SK-N-SH (cell line): ENCODE data around the gene GSE1.

Experiments used
- CHD2 ChIP-seq: fragments of 150-350 bp; IDR thresholded peaks from 2 replicates; pipeline ENCODE4 v1.6.1; 2018; ENCODE audit warnings: low read length; ENCODE audit not compliant: partially characterized antibody
- CTCF ChIP-seq: fragments of 200-600 bp; sonication (generic); IDR thresholded peaks from 2 replicates; pipeline ENCODE4 v1.6.1; 2017; ENCODE audit warnings: antibody characterized with exemption, mild to moderate bottlenecking, moderate library complexity
- EP300 ChIP-seq, 2 experiments: IDR thresholded peaks; 2 replicates each; pipeline versions ENCODE4 v1.4.0 to v1.6.1; 2012; ENCODE audit warnings: borderline replicate concordance in 1 of 2, low read depth in 1 of 2, low read length in 1 of 2
- EZH2phosphoT487 ChIP-seq: fragments of 200-600 bp; sonication (generic); IDR thresholded peaks from 2 replicates; pipeline ENCODE4 v1.6.1; 2017; ENCODE audit warnings: low read depth, mixed run types, mild to moderate bottlenecking, antibody characterized with exemption, moderate library complexity, borderline replicate concordance
- FOXM1 ChIP-seq: IDR thresholded peaks from 2 replicates; pipeline ENCODE4 v1.4.0; 2012; ENCODE audit warnings: low read depth, mild to moderate bottlenecking
- IRF3 ChIP-seq: fragments of 150-350 bp; IDR thresholded peaks from 2 replicates; pipeline ENCODE4 v1.6.1; 2016; ENCODE audit warnings: mild to moderate bottlenecking, low read depth, low read length
- POLR2AphosphoS5 ChIP-seq: IDR thresholded peaks from 2 replicates; pipeline ENCODE4 v1.6.1; 2012; ENCODE audit warnings: low read depth, low read length
- RFX5 ChIP-seq: IDR thresholded peaks from 2 replicates; pipeline ENCODE4 v1.6.1; 2012; ENCODE audit warnings: mild to moderate bottlenecking, improper control_type of control experiment, low read length
- TAF1 ChIP-seq: IDR thresholded peaks from 2 replicates; pipeline ENCODE4 v1.6.1; 2012; ENCODE audit warnings: low read depth, mild to moderate bottlenecking, low read length, moderate library complexity, borderline replicate concordance
- TCF12 ChIP-seq: IDR thresholded peaks from 2 replicates; pipeline ENCODE4 v1.4.0; 2012
- ZBTB33 ChIP-seq: IDR thresholded peaks from 2 replicates; pipeline ENCODE4 v1.4.0; 2012; ENCODE audit warnings: low read depth, borderline replicate concordance

GRCh38 chr16:85697431-85697830, 84.3 kb downstream of the GSE1 start:
- TF ChIP-seq CTCF (no peak), TCF12 (no peak), POLR2AphosphoS5 (no peak), TAF1 (no peak), FOXM1 (no peak), EP300 (IDR thresholded peaks at IDR 0.05; ENCODE audit: borderline replicate concordance in 1 of 2, low read depth in 1 of 2, low read length in 1 of 2) (no peak), ZBTB33 (no peak), IRF3 (no peak), CHD2 (no peak), EZH2phosphoT487 (no peak), RFX5 (no peak)
